Measurements from ENCODE around the gene HOXC13.

The HOXC13 gene

DNA sequence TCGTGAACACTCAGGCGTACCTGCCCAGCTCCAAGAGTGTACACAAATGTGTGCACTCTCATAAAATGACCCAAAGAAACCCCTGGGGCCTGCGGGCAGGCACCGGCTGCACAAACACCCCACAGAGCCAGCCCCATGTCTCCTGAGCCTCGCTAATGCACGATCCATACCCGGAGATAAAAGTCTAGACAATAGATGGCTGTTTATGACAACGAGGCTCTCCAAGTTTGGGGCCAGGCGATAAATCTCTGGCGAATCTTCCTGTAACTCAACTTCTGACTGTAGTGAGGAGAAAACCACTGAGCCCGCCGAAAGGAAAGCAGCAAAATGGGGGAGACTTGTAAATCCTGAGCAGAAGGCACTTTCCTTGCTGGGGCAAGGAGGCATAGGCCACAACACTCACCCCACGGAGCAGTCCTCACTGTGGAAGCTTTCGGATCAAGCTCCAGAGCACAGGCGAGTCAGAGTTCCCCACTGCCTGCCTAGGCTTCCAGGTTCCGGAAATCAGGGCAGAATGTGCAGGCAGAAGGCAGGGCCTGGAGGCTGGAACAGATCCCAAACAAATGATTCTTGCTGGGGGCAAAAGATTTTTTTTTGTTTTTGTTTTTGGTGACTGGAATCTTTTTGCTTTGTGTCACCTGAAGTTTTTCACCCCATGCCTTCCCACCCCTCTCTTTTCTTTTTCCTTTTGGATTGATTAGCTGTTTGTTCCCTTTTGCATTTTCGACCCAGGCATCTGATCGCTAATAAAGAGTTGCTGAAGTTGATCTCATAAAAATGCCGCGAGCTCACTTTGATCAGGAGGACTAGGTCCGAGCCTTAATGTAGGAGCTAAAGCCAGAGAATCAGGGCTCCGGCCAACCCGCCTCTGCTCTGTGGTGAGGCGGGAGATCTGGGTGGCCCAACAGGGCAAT is 29.8 kb downstream of the HOXC13 start:
- Histone ChIP-seq H3F3A (ENCODE audit: control insufficient read depth, insufficient read depth) (no peaks in the 10 kb centered on the region), H4K20me1 (ENCODE audit: control insufficient read depth, insufficient read depth, low read depth, low read length) (no peaks in the 10 kb centered on the region; the same call in 1 of the 2 replicates), H3K36me3 (ENCODE audit: control insufficient read depth, low read length) (no peaks in the 10 kb centered on the region), H3K27me3 (ENCODE audit: control insufficient read depth, low read length) (peaks cover 95% of the 10 kb centered on the region), H3K4me1 (ENCODE audit: control insufficient read depth, low read length) (peaks cover 7% of the 10 kb centered on the region), H3K79me2 (ENCODE audit: control insufficient read depth, low read length) (no peaks in the 10 kb centered on the region), H3K4me2 (ENCODE audit: low read length) (no peak overlapping the region), H3K9me3 (ENCODE audit: control insufficient read depth, insufficient read depth, low read length) (no peaks in the 10 kb centered on the region), H3K9me2 (replicated peaks; ENCODE audit: control insufficient read depth, low read length) (no peaks in the 10 kb centered on the region), H3K4me3 (ENCODE audit: low read length) (no peak overlapping the region), H3K27ac (ENCODE audit: low read depth, low read length) (no peak overlapping the region)
- TF ChIP-seq EZH2phosphoT487 (IDR thresholded peaks at IDR 0.05; ENCODE audit: borderline replicate concordance, low read length): peak; percentile 62; the same call in 1 of the 2 replicates
- TF ChIP-seq, protein P1, sequence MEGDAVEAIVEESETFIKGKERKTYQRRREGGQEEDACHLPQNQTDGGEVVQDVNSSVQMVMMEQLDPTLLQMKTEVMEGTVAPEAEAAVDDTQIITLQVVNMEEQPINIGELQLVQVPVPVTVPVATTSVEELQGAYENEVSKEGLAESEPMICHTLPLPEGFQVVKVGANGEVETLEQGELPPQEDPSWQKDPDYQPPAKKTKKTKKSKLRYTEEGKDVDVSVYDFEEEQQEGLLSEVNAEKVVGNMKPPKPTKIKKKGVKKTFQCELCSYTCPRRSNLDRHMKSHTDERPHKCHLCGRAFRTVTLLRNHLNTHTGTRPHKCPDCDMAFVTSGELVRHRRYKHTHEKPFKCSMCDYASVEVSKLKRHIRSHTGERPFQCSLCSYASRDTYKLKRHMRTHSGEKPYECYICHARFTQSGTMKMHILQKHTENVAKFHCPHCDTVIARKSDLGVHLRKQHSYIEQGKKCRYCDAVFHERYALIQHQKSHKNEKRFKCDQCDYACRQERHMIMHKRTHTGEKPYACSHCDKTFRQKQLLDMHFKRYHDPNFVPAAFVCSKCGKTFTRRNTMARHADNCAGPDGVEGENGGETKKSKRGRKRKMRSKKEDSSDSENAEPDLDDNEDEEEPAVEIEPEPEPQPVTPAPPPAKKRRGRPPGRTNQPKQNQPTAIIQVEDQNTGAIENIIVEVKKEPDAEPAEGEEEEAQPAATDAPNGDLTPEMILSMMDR (IDR thresholded peaks at IDR 0.05; ENCODE audit: low read depth, low read length, poor library complexity, severe bottlenecking): no peak

DNA sequence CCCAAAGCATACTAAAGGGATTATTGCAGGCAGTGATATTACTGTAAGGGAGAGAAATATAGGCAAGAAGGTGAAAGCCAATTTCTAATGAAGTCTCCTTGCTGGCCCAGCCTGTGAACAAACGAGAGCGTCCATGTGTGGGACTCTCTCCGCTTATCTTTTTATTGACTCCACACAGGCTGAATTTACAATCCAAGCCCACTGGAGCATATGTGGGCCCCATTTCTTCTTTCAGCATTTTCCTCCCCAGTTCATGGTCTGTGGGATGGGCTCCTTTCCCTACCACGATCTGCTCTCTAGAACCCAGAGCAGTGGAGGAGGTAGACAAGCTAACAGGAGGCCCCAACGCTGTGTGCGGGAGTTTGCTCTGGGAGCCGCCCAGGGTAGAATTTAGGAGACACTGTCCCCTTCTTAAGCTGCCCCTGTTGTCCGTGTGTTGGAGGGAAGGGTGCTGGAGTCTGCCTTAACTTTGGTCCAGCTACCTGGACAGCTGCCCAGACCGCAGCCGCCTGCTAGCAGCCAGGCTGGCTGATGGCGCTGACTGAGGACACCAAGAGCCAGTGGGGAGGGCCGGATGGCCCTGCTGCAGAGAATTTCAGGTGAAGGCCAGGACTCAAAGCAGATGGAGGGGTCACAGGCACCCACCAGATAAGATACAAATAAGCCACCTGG is 31.1 kb downstream of the HOXC13 start:
- TF ChIP-seq, protein P1 (IDR thresholded peaks at IDR 0.05; ENCODE audit: low read depth, low read length, poor library complexity, severe bottlenecking): no peak
- TF ChIP-seq EZH2phosphoT487 (IDR thresholded peaks at IDR 0.05; ENCODE audit: borderline replicate concordance, low read length): no peak
- no peaks in the 10 kb centered on the region; the same call in 1 of the 2 replicates for H4K20me1 ChIP-seq (ENCODE audit: control insufficient read depth, insufficient read depth, low read depth, low read length)
- H3K27ac ChIP-seq (ENCODE audit: low read depth, low read length): no peak overlapping the region
- H3K4me3 ChIP-seq (ENCODE audit: low read length): no peak overlapping the region
- no peaks in the 10 kb centered on the region for H3K9me3 ChIP-seq (ENCODE audit: control insufficient read depth, insufficient read depth, low read length)
- H3K4me1 ChIP-seq (ENCODE audit: control insufficient read depth, low read length): peaks cover 18% of the 10 kb centered on the region
- H3K79me2 ChIP-seq (ENCODE audit: control insufficient read depth, low read length): no peaks in the 10 kb centered on the region
- peaks cover 97% of the 10 kb centered on the region for H3K27me3 ChIP-seq (ENCODE audit: control insufficient read depth, low read length)
- no peak overlapping the region for H3K4me2 ChIP-seq (ENCODE audit: low read length)
- H3F3A ChIP-seq (ENCODE audit: control insufficient read depth, insufficient read depth): no peaks in the 10 kb centered on the region
- H3K9me2 ChIP-seq (replicated peaks; ENCODE audit: control insufficient read depth, low read length): no peaks in the 10 kb centered on the region
- no peaks in the 10 kb centered on the region for H3K36me3 ChIP-seq (ENCODE audit: control insufficient read depth, low read length)

DNA sequence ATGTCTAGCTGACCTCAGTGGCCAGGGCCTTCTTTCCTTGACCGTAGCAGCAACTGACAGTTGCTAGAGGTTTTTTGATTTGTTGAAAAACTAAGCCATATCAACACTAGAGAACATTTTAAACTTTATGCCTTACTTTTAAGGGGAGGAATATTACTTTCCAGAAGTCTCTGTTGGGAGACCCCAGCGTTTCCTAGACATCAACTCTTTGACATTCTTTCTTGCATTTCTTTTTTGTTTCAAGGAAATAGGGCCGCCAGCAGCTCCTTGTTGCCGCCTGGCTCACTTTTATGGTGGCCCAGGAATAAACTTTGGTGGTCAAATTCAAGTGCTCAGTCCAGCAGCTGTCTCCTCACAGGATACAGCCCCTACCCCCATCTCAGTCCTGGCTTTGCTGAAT is 31.8 kb downstream of the HOXC13 start:
- Histone ChIP-seq H3K9me2 (replicated peaks; ENCODE audit: control insufficient read depth, low read length) (no peaks in the 10 kb centered on the region), H3K4me1 (ENCODE audit: control insufficient read depth, low read length) (peaks cover 20% of the 10 kb centered on the region), H3F3A (ENCODE audit: control insufficient read depth, insufficient read depth) (no peaks in the 10 kb centered on the region), H3K27ac (ENCODE audit: low read depth, low read length) (no peak overlapping the region), H3K4me3 (ENCODE audit: low read length) (no peak overlapping the region), H4K20me1 (ENCODE audit: control insufficient read depth, insufficient read depth, low read depth, low read length) (no peaks in the 10 kb centered on the region; the same call in 1 of the 2 replicates), H3K79me2 (ENCODE audit: control insufficient read depth, low read length) (no peaks in the 10 kb centered on the region), H3K9me3 (ENCODE audit: control insufficient read depth, insufficient read depth, low read length) (no peaks in the 10 kb centered on the region), H3K27me3 (ENCODE audit: control insufficient read depth, low read length) (peaks cover 91% of the 10 kb centered on the region), H3K4me2 (ENCODE audit: low read length) (no peak overlapping the region), H3K36me3 (ENCODE audit: control insufficient read depth, low read length) (no peaks in the 10 kb centered on the region)
- TF ChIP-seq, protein P1 (IDR thresholded peaks at IDR 0.05; ENCODE audit: low read depth, low read length, poor library complexity, severe bottlenecking): no peak

All from DOHH2 (cell line).